ENCODE data around the gene KRTAP10-7.

KRTAP10-7 gene

GRCh38 chr21:44592446-44593311 lies 7.7 kb upstream of the KRTAP10-7 start, which contains the start of gene KRTAP10-6:
Gene KRTAP10-6, minus strand, starts transcription at chr21:44592505. Its CDS starts 21 bp downstream, at chr21:44592484.
- no peak for TF ChIP-seq CTCF (IDR thresholded peaks at IDR 0.05; ENCODE audit: insufficient read depth, low read length, poor library complexity, severe bottlenecking)
- Histone ChIP-seq H3K36me3 (ENCODE audit: control insufficient read depth, insufficient read depth, low read length) (no peaks in the 10 kb centered on the region), H3K27me3 (replicated peaks; ENCODE audit: control insufficient read depth, insufficient read depth, low read length) (no peaks in the 10 kb centered on the region), H3K4me3 (replicated peaks; ENCODE audit: low read depth, low read length) (no peak within 1 kb of the TSS)
- no peak for DNase-seq (ENCODE audit: extremely low read depth, insufficient read length)

GRCh38 chr21:44593598-44594405 lies 6.6 kb upstream of the KRTAP10-7 start:
- TF ChIP-seq CTCF (IDR thresholded peaks at IDR 0.05; ENCODE audit: insufficient read depth, low read length, poor library complexity, severe bottlenecking): no peak
- no peak for DNase-seq (ENCODE audit: extremely low read depth, insufficient read length)

GRCh38 chr21:44594406-44594916 lies 5.9 kb upstream of the KRTAP10-7 start:
- no peak for TF ChIP-seq CTCF (IDR thresholded peaks at IDR 0.05; ENCODE audit: insufficient read depth, low read length, poor library complexity, severe bottlenecking)
- no peaks in the 10 kb centered on the region for H3K36me3 ChIP-seq (ENCODE audit: control insufficient read depth, insufficient read depth, low read length)
- no peak for DNase-seq (ENCODE audit: extremely low read depth, insufficient read length)
- H3K27me3 ChIP-seq (replicated peaks; ENCODE audit: control insufficient read depth, insufficient read depth, low read length): no peaks in the 10 kb centered on the region
- H3K4me3 ChIP-seq (replicated peaks; ENCODE audit: low read depth, low read length): no peak overlapping the region

More at GRCh38 chr21:44593598-44594405, 6.6 kb upstream of the KRTAP10-7 start:
- Histone ChIP-seq H3K27me3 (replicated peaks; ENCODE audit: control insufficient read depth, insufficient read depth, low read length) (no peaks in the 10 kb centered on the region), H3K4me3 (replicated peaks; ENCODE audit: low read depth, low read length) (no peak overlapping the region), H3K36me3 (ENCODE audit: control insufficient read depth, insufficient read depth, low read length) (no peaks in the 10 kb centered on the region)

GRCh38 chr21:44595524-44595923 lies 4.9 kb upstream of the KRTAP10-7 start:
- Histone ChIP-seq H3K4me3 (replicated peaks; ENCODE audit: low read depth, low read length) (no peak overlapping the region), H3K36me3 (ENCODE audit: control insufficient read depth, insufficient read depth, low read length) (no peaks in the 10 kb centered on the region), H3K27me3 (replicated peaks; ENCODE audit: control insufficient read depth, insufficient read depth, low read length) (no peaks in the 10 kb centered on the region)
- no peak for TF ChIP-seq CTCF (IDR thresholded peaks at IDR 0.05; ENCODE audit: insufficient read depth, low read length, poor library complexity, severe bottlenecking)
- DNase-seq (ENCODE audit: extremely low read depth, insufficient read length): no peak

- no peaks in the 10 kb centered on the region for H3K27me3 ChIP-seq (replicated peaks; ENCODE audit: control insufficient read depth, insufficient read depth, low read length)
- H3K4me3 ChIP-seq (replicated peaks; ENCODE audit: low read depth, low read length): no peak overlapping the region
- H3K36me3 ChIP-seq (ENCODE audit: control insufficient read depth, insufficient read depth, low read length): no peaks in the 10 kb centered on the region
- no peak for TF ChIP-seq CTCF (IDR thresholded peaks at IDR 0.05; ENCODE audit: insufficient read depth, low read length, poor library complexity, severe bottlenecking)
- no peak for DNase-seq (ENCODE audit: extremely low read depth, insufficient read length)
Measured at GRCh38 chr21:44596068-44596725, 4.2 kb upstream of the KRTAP10-7 start.

Data from GM06990 (cell line).